ENCODE measurements around the gene CYSTM1. TPM values are rescaled to one million over a fixed set of nuclear protein-coding genes. Genes with fewer than 3 reads are reported as not detected.

The CYSTM1 gene
- total RNA-seq, 1 donor from 2014 or later, result 93.3 TPM

- intact Hi-C loops (cut with micrococcal nuclease), result no loop called here
- Histone ChIP-seq H3K27me3 (ENCODE audit: low read depth) (no peaks in the 10 kb centered on the region), H3K4me3 (peak overlapping the region; percentile 21), H3K4me1 (peaks cover 74% of the 10 kb centered on the region), H3K9me3 (replicated peaks) (no peaks in the 10 kb centered on the region), H3K27ac (replicated peaks) (peak overlapping the region; percentile 68), H3K36me3 (no peaks in the 10 kb centered on the region)
- peak; percentile 32 for DNase-seq
- TF ChIP-seq, protein P1, sequence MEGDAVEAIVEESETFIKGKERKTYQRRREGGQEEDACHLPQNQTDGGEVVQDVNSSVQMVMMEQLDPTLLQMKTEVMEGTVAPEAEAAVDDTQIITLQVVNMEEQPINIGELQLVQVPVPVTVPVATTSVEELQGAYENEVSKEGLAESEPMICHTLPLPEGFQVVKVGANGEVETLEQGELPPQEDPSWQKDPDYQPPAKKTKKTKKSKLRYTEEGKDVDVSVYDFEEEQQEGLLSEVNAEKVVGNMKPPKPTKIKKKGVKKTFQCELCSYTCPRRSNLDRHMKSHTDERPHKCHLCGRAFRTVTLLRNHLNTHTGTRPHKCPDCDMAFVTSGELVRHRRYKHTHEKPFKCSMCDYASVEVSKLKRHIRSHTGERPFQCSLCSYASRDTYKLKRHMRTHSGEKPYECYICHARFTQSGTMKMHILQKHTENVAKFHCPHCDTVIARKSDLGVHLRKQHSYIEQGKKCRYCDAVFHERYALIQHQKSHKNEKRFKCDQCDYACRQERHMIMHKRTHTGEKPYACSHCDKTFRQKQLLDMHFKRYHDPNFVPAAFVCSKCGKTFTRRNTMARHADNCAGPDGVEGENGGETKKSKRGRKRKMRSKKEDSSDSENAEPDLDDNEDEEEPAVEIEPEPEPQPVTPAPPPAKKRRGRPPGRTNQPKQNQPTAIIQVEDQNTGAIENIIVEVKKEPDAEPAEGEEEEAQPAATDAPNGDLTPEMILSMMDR (IDR thresholded peaks at IDR 0.05; ENCODE audit: borderline replicate concordance), result no peak
Observed at GRCh38 chr5:140182803-140183367, 7.9 kb downstream of the CYSTM1 start.

- intact Hi-C loops (cut with micrococcal nuclease), result no loop called here
- peaks cover 67% of the 10 kb centered on the region for H3K4me1 ChIP-seq
- no peak for DNase-seq
- TF ChIP-seq, protein P1 (IDR thresholded peaks at IDR 0.05; ENCODE audit: borderline replicate concordance), result no peak
- H3K27me3 ChIP-seq (ENCODE audit: low read depth), result no peaks in the 10 kb centered on the region
- no peaks in the 10 kb centered on the region for H3K9me3 ChIP-seq (replicated peaks)
- no peaks in the 10 kb centered on the region for H3K36me3 ChIP-seq
- H3K27ac ChIP-seq (replicated peaks), result no peak overlapping the region
- H3K4me3 ChIP-seq, result no peak overlapping the region
Observed at GRCh38 chr5:140185409-140185808, 10.4 kb downstream of the CYSTM1 start.

DNA sequence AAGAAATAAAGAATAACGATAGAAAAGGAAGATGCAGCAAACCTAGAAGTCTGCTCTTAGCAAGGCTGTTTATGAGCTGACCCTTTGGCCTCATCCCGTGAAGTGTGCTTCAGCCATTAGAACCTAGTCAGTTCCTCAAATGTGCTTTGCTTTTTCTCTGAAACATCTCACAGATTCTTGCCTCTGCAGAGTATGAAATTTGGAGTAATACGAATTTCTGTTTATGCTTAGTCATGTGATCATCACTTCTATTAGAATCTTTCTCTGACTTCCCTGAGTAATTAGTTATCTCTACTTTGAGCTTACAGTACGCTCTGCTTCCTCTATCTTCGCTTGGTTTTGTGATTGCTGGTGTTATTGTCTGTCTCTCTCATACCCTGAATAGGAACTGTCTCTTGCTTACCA lies 11.3 kb downstream of the CYSTM1 start:
- Histone ChIP-seq H3K4me3 (no peak overlapping the region), H3K9me3 (replicated peaks) (no peaks in the 10 kb centered on the region), H3K4me1 (peaks cover 67% of the 10 kb centered on the region), H3K36me3 (no peaks in the 10 kb centered on the region), H3K27ac (replicated peaks) (no peak overlapping the region), H3K27me3 (ENCODE audit: low read depth) (no peaks in the 10 kb centered on the region)
- TF ChIP-seq, protein P1 (IDR thresholded peaks at IDR 0.05; ENCODE audit: borderline replicate concordance), result no peak
- intact Hi-C loops (cut with micrococcal nuclease), result no loop called here
- no peak for DNase-seq

DNA sequence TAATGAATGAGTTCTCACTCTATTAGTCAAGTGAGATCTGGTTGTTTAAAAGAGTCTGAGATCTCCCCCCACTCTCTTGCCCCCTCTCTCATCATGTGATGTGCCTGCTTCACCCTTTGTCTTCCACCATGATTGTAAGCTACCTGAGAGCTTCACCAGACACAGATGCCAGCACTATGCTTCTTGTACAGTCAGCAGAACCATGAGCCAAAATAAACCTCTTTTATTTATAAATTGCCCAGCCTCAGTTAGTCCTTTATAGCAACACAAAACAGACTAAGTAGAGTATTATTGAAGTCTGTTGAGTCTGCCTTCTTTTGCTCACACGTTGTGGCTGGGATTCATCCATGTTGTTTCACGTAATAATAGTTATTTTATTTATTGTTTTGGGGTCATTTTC lies 14.3 kb downstream of the CYSTM1 start:
- no peak overlapping the region for H3K4me3 ChIP-seq
- intact Hi-C loops (cut with micrococcal nuclease), result no loop called here
- no peaks in the 10 kb centered on the region for H3K36me3 ChIP-seq
- peaks cover 67% of the 10 kb centered on the region for H3K4me1 ChIP-seq
- no peaks in the 10 kb centered on the region for H3K9me3 ChIP-seq (replicated peaks)
- H3K27me3 ChIP-seq (ENCODE audit: low read depth), result no peaks in the 10 kb centered on the region
- TF ChIP-seq, protein P1 (IDR thresholded peaks at IDR 0.05; ENCODE audit: borderline replicate concordance), result no peak
- no peak overlapping the region for H3K27ac ChIP-seq (replicated peaks)
- DNase-seq, result no peak

GRCh38 chr5:140189977-140190871 lies 15.2 kb downstream of the CYSTM1 start:
- DNase-seq, result no peak
- Histone ChIP-seq H3K36me3 (peaks cover 9% of the 10 kb centered on the region), H3K9me3 (replicated peaks) (no peaks in the 10 kb centered on the region), H3K27ac (replicated peaks) (peak overlapping the region; percentile 79), H3K4me1 (peaks cover 73% of the 10 kb centered on the region), H3K4me3 (peak overlapping the region; percentile 32), H3K27me3 (ENCODE audit: low read depth) (no peaks in the 10 kb centered on the region)
- intact Hi-C loops (cut with micrococcal nuclease), result no loop called here
- TF ChIP-seq, protein P1 (IDR thresholded peaks at IDR 0.05; ENCODE audit: borderline replicate concordance), result no peak

Measured in left ventricle myocardium inferior (tissue), 1 donor.